Mesendoderm (in vitro differentiated cells): ENCODE measurements around the gene KCNG3. TPM values are rescaled to one million over a fixed set of nuclear protein-coding genes. Genes with fewer than 3 reads are reported as not detected.

Experiments
- small RNA-seq: library from polyadenylated mRNA; stranded (forward); fragments of <200 nt; extraction: miRNeasy Mini kit (QIAGEN cat#:217004); gene quantifications from one replicate; pipeline ENCODE3, GENCODE V24; 2013; ENCODE audit not compliant: insufficient read depth

KCNG3 gene

Small RNA genes within 50 kb of the gene (small RNA-seq; reads per million reads assigned to genes)
- not detected for gene RF00017
- gene RF00612, result not detected
